ENCODE measurements around the gene GALC. TPM values are rescaled to one million over a fixed set of nuclear protein-coding genes. Genes with fewer than 3 reads are reported as not detected.
"Not testable (repeated sequence)": the region's sequence is repeated elsewhere in the genome, so short reads cannot be mapped to it uniquely, and the experiment has no call there.

GALC gene
- total RNA-seq, result 16.3 and 17.0 TPM in 2 replicates

DNA sequence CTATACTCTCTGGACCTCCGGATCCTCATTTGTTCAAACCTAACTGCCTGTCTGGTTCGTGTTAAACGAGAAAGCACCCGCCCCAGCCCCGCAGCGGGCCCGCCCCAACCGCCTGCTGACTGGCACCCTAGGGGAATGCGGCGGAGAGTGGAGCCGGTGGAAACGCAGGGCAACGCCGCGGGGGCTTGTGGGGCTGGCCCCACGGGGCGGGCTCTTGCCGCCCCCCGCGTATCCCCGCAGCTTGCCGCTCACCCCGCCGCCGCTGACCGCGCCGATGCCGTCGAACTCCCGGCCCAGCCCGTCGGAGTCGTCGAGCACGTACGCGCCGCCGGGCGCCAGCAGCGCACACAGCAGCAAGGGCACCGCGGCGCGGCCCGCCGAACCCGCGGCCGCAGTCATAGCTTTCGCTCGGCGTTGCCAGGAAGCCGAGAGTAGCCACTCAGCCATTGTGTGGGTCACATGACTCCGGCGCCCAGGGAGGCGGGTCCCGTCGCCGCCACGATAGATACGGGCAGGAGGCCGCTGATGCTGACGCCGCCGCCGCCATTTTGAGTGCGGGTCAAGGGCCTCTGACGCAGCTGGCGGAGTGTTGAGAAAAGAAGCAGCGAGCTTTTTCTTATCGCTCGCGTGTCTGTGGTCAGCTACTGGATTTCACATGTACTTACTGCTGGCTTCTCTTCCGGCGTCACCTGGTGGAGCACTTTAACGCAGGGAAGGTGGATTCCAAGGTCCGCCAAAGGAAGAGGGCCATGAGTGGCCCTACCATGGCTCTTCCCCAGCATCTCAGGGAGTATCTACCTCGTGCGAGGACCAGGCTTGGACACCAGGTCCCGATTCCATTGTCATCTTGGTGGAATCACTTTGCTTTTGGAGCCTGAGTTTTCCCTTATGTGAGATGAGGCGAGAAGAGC is at the start of gene GALC:
Gene GALC, minus strand, starts transcription at position 465 of the 911 bp plus-strand sequence. Its CDS starts 18 bp downstream, at position 447.
- intact Hi-C loops (cut with micrococcal nuclease), result loop anchor here (1.0 to 5.0 kb wide), 7 partner anchors 13 to 1964 kb away; partner anchors contain the start of genes TDP1 and ZC3H14

DNA sequence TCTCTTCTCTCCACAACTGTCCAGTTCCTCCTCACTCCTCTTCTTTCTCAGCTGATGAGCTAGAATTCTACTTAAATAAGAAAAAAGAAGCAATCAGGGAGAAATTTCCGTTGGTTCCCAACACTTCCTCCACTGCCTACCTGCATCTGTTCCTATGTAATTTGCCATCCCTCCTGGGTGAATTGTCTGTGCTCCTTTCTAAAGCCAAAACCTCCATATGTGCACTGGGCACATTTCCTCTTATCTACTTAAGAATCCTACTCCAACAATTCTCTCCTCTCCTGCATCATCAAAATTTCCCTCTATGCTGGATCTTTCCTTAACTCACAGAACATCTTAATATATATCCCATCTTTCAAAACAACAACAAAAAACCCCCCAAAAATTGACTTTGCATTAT is 47.2 kb upstream of the GALC start:
- intact Hi-C loops (cut with micrococcal nuclease), result no loop called here

DNA sequence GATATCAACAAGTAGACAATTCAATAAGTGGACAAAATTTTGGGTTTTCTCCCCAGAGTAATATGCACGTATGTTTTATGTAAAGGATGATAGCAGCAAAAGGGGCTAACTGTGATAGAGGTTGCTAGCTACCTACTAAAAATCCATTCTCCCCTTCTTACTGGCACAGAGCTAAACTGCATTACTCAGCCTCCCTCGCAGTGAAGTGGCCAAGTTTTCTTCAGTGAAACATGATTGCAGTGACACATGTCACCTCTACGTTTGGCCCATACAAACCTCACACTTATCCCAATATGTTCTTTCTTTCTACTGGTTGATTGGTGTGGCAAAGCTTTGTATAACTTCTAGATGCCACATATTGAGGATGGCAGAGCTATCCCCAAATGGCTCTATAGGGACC is 46.2 kb upstream of the GALC start:
- intact Hi-C loops (cut with micrococcal nuclease), result no loop called here

- intact Hi-C loops (cut with micrococcal nuclease), result no loop called here
Measured at GRCh38 chr14:88037325-88037724, 44.3 kb upstream of the GALC start.

DNA sequence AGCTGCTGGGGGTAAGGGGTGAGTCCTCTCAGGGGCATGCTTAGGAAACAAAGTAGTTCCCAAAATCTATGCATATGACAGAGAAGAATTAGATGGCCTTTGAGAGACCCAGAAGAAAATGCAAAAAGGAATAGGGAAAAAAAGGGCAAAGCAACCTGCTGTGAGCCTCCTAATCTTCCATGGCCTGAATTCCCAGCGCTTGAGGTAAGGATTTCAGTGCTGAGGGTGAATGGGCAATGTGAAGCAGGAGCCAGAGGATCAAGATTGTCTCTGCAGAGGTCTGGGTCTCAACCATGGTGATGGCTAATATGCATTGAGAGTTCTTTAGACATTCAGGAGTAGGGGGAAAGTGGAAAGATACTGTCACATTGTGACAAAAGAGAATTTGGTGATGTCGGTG is 43.4 kb upstream of the GALC start:
- intact Hi-C loops (cut with micrococcal nuclease), result no loop called here

GRCh38 chr14:88034076-88034475 is 41.1 kb upstream of the GALC start:
- intact Hi-C loops (cut with micrococcal nuclease), result no loop called here

DNA sequence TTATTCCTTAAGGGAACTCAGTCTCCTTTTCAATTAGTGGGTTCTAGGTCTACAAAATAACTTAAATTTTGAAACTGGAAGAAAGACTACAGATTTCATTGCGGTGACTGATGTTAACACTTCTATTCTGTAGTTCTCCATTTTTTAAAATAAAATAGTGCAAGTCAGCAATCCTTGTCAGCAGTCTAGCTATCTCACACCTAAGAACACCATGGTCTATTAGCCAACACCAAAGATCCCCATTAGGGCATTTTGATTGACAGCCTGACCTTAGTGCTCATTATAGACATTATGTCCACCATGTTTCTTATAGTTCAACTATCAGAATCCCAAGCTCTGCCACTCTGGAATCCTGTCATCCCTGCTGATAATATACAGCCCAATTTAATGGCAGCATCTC is 39.4 kb upstream of the GALC start:
- intact Hi-C loops (cut with micrococcal nuclease), result no loop called here

GRCh38 chr14:88030892-88031291 is 37.9 kb upstream of the GALC start:
- intact Hi-C loops (cut with micrococcal nuclease), result no loop called here

- intact Hi-C loops (cut with micrococcal nuclease), result no loop called here
Measured at GRCh38 chr14:88030079-88030478, 37.1 kb upstream of the GALC start.

DNA sequence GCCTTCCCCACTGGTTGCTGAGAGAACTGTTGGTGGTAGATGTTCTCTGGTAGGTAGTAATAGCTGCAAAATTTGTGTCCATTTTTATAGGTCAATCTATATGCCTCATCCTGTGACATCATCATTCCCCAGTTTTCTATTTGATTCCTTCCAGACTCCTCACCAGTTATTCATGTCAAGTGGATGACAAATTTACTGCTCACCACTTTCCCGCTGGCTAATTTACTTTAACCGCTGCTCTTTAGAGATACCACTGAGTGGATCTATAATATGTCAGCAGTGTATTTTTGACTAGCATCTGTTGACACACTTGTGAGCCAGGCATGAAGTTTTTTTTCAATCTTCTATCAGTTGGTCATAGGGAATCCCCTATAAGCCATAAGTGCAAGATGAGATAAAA is 36.5 kb upstream of the GALC start:
- intact Hi-C loops (cut with micrococcal nuclease), result no loop called here

DNA sequence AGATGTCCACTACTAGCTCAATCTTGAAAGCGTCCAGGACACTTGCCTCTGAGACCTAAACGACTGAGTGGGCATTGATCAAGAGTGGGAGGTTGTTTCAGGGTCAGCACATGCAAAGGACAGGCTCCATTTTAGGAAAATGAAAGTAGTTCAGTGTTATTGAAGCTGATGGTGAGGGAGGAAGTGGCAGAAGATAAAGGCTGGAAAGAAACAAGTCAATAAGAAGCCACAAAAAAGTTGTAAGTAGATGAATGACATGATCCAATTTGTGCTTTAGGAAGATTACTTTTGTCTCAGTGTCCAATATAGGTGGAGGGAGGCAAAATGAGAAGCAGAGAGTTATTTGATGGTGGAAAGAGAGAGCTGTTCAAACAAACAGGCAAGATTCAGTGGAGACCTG is 33.9 kb upstream of the GALC start:
- intact Hi-C loops (cut with micrococcal nuclease), result loop anchor here (1.0 kb wide), 1 partner anchor 34 kb away; the partner anchor contains the start of gene GALC

- intact Hi-C loops (cut with micrococcal nuclease), result no loop called here
Measured at GRCh38 chr14:88025313-88025712, 32.3 kb upstream of the GALC start.

DNA sequence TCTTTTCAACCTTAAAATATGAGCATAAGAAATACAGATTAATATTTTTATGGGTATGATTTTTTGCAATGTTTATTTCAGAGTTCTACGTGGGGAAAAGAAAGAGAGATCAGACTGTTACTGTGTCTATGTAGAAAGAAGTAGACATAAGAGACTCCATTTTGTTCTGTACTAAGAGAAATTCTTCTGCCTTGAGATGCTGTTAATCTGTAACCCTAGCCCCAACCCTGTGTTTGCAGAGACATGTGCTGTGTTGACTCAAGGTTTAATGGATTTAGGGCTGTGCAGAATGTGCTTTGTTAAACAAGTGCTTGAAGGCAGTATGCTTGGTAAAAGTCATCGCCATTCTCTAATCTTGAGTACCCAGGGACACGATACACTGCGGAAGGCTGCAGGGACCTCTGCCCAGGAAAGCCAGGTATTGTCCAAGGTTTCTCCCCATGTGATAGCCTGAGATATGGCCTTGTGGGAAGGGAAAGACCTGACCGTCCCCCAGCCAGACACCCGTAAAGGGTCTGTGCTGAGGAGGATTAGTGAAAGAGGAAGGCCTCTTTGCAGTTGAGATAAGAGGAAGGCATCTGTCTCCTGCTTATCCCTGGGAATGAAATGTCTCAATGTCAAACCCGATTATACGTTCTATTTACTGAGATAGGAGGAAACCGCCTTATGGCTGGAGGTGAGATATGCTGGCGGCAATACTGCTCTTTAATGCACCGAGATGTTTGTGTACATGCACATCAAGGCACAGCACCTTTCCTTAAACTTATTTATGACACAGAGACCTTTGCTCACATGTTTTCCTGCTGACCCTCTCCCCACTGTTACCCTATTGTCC is 31.5 kb upstream of the GALC start:
- intact Hi-C loops (cut with micrococcal nuclease), result not testable (repeated sequence)

DNA sequence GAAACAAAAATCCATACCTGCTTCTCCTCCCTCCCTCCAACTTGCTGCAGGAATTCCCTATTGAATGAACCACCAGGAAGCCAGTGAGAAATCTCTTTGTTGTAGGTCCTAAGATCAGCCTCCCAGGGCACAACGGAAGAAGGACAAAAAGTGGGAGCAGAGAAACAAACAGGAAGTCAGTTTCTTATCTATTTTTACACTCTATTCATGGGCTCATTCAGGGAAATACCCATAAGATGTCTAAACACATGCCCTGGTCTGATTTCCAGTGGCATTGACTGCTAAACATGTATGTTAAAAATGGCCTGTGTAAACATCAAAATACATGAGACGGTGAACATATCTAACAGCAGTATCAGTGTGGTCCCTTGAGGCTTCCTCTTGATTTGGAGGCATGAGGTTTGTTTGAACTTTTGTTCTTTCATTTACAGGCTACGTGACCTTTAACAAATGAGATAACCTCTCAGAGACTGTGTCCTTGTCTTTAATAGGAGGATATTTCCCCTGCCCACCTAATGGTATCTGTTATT is 30.7 kb upstream of the GALC start:
- intact Hi-C loops (cut with micrococcal nuclease), result loop anchor here (1.0 kb wide), 1 partner anchor 17 kb away; no protein-coding TSS in a partner anchor

DNA sequence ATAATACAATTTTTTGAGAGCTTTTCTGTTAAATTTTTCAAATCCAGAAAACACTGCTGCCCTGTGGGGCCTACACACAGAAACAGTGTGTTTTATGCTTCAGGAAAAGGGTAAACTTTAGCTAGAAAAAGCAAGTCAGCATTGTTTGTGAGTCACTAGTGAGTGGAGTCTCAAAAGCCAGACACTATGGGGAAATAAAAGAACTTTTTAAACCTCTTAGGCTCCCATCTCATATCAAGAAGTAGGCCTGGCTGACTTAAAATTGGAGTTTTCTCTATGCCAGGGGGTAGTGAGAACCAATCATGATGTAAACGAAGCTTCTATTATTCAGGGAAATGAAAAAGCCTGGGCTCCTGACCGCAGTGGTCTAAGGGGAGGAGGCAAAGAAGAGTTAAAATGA is 24.6 kb upstream of the GALC start:
- intact Hi-C loops (cut with micrococcal nuclease), result no loop called here

DNA sequence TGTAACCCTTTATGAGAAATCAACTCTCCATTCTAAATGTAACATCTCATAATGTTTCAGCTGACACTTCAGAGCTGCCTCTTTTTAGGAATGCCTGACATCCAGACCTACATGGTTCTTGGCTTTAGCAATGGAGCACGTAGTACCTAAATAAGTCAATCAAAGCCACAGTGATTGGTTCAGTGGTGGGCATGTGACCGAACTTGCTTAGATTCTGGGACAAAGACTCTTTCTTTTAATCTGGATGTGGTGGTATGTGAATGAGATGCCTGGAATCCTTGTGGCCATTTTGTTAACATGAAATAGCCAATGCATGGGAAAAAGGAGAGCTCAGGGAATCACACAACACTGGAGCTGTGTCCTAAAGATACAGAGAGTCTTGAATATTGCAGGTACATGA is 23.8 kb upstream of the GALC start:
- intact Hi-C loops (cut with micrococcal nuclease), result no loop called here

DNA sequence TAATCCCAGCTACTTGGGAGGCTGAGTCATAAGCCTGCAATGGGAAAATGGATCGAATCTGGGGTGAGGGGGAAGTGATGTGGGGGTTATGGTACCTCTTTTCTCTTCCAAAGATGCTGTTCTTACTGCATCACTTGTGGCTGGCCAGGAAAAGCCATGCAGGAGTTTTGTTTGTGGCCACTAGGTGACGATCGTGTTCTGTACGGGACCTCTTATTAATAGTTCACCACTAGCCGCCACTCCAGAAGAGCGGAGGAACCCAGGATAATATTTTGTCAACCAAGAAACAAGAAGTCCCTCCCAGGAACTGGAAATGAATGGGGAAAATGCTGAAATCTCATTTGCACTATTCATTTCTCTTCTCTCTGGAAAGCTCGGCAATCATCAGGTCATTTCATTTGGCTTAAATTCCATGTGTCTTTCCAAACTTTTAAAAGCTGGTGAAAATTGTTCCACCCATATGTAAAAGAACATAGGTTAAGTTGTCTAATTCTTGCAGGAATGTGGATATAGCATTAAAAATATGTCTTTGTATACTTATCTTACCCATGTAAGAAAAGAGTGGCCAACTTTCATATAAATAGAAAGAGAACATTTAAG is 20.9 kb upstream of the GALC start:
- intact Hi-C loops (cut with micrococcal nuclease), result loop anchor here (1.0 kb wide), 1 partner anchor 154 kb away; no protein-coding TSS in a partner anchor

DNA sequence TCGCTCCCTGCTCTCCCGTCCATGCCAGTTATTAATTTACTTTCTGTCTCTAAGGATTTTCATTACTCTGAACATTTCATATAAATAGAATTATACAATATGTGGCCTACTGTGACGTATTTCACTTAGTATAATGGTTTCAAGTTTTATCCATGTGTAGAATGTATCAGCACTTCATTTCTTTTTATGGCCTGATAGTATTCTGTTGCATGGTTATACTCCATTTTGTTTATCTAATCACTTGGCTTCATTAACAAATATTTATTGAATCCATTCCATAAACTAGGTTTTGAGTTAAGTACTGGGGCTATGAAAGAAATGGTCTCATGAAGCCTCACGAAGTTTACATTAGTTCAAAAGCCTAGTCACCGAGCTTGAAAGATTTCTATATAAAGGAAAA is 19.5 kb upstream of the GALC start:
- intact Hi-C loops (cut with micrococcal nuclease), result no loop called here

- intact Hi-C loops (cut with micrococcal nuclease), result no loop called here
Measured at GRCh38 chr14:88010331-88010730, 17.3 kb upstream of the GALC start.

- intact Hi-C loops (cut with micrococcal nuclease), result loop anchor here (5.0 kb wide), 1 partner anchor 543 kb away; no protein-coding TSS in a partner anchor
Measured at GRCh38 chr14:88009486-88009885, 16.5 kb upstream of the GALC start.

All from T-helper 2 cell treated with Interferon-gamma antibody and Interleukin-4, amounts not matched to agents 100 ng/mL and 5 ng/mL, for 36 hours (primary cell).